ENCODE results near the gene FRYL.

DNA sequence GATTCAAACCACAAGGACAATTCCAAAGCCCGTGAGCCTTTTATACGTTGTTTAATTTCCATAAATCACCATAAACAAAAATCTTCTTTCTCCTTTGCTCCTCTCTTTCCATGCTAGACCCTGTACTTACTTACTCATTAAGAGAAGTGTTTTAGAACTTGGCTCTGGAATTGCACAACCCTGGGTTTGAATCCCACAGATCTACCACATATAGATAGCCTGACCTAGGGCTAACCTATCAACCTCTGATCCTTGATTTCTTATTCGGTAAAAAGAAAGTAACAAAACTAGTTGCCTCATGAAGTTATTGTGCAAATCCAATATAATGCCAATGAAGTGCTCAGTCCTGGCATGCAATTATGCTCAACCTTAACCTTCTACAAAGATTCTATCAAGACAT is 221.3 kb downstream of the FRYL start:
- TF ChIP-seq, protein P1, sequence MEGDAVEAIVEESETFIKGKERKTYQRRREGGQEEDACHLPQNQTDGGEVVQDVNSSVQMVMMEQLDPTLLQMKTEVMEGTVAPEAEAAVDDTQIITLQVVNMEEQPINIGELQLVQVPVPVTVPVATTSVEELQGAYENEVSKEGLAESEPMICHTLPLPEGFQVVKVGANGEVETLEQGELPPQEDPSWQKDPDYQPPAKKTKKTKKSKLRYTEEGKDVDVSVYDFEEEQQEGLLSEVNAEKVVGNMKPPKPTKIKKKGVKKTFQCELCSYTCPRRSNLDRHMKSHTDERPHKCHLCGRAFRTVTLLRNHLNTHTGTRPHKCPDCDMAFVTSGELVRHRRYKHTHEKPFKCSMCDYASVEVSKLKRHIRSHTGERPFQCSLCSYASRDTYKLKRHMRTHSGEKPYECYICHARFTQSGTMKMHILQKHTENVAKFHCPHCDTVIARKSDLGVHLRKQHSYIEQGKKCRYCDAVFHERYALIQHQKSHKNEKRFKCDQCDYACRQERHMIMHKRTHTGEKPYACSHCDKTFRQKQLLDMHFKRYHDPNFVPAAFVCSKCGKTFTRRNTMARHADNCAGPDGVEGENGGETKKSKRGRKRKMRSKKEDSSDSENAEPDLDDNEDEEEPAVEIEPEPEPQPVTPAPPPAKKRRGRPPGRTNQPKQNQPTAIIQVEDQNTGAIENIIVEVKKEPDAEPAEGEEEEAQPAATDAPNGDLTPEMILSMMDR (IDR thresholded peaks at IDR 0.05): no peak
- TF ChIP-seq POLR2A (IDR thresholded peaks at IDR 0.05): no peak

Data from right lobe of liver (tissue), 4 donors.